ENCODE measurements around the gene SLCO3A1. TPM values are rescaled to one million over a fixed set of nuclear protein-coding genes. Genes with fewer than 3 reads are reported as not detected.

SLCO3A1 gene
- total RNA-seq, 1 donor from 2014 or later, result 56.8 TPM

DNA sequence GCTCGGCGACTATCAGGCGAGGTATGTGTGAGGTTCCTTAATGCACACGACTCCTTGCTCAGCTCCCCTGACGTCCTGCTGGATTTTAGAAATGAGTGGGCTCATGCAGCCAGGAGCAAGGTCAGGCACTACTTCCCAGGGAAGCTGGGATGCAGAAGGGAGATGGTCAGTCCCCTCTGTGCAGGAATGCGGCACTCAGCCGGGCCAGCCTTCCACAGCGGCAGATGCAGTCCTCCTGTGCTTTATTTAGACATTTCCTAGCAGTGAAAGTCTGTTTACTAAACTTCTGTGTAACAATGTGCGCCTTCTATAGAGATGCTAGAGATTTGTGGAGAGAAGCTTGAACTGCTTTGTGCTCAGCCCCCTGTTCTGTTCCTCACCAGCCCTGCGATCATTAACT is 252.1 kb downstream of the SLCO3A1 start:
- Histone ChIP-seq H3K9me3 (replicated peaks) (no peaks in the 10 kb centered on the region), H3K27me3 (ENCODE audit: low read depth) (no peaks in the 10 kb centered on the region), H3K36me3 (peaks cover 18% of the 10 kb centered on the region), H3K4me1 (peaks cover 41% of the 10 kb centered on the region), H3K27ac (replicated peaks) (no peak overlapping the region), H3K4me3 (no peak overlapping the region)
- DNase-seq, result no peak
- intact Hi-C loops (cut with micrococcal nuclease), result no loop called here
- TF ChIP-seq, protein P1, sequence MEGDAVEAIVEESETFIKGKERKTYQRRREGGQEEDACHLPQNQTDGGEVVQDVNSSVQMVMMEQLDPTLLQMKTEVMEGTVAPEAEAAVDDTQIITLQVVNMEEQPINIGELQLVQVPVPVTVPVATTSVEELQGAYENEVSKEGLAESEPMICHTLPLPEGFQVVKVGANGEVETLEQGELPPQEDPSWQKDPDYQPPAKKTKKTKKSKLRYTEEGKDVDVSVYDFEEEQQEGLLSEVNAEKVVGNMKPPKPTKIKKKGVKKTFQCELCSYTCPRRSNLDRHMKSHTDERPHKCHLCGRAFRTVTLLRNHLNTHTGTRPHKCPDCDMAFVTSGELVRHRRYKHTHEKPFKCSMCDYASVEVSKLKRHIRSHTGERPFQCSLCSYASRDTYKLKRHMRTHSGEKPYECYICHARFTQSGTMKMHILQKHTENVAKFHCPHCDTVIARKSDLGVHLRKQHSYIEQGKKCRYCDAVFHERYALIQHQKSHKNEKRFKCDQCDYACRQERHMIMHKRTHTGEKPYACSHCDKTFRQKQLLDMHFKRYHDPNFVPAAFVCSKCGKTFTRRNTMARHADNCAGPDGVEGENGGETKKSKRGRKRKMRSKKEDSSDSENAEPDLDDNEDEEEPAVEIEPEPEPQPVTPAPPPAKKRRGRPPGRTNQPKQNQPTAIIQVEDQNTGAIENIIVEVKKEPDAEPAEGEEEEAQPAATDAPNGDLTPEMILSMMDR (IDR thresholded peaks at IDR 0.05; ENCODE audit: borderline replicate concordance), result no peak

- Histone ChIP-seq H3K27ac (replicated peaks) (no peak overlapping the region), H3K4me3 (no peak overlapping the region), H3K36me3 (peaks cover 18% of the 10 kb centered on the region), H3K27me3 (ENCODE audit: low read depth) (no peaks in the 10 kb centered on the region), H3K4me1 (peaks cover 54% of the 10 kb centered on the region), H3K9me3 (replicated peaks) (no peaks in the 10 kb centered on the region)
- no peak for DNase-seq
- TF ChIP-seq, protein P1 (IDR thresholded peaks at IDR 0.05; ENCODE audit: borderline replicate concordance), result no peak
- intact Hi-C loops (cut with micrococcal nuclease), result no loop called here
Measured at GRCh38 chr15:92107510-92107909, 254.0 kb downstream of the SLCO3A1 start.

- H3K27me3 ChIP-seq (ENCODE audit: low read depth), result no peaks in the 10 kb centered on the region
- peaks cover 14% of the 10 kb centered on the region for H3K36me3 ChIP-seq
- H3K4me1 ChIP-seq, result peaks cover 54% of the 10 kb centered on the region
- H3K9me3 ChIP-seq (replicated peaks), result no peaks in the 10 kb centered on the region
- TF ChIP-seq, protein P1 (IDR thresholded peaks at IDR 0.05; ENCODE audit: borderline replicate concordance), result no peak
- no peak for DNase-seq
- intact Hi-C loops (cut with micrococcal nuclease), result no loop called here
- H3K4me3 ChIP-seq, result no peak overlapping the region
- no peak overlapping the region for H3K27ac ChIP-seq (replicated peaks)
Measured at GRCh38 chr15:92109191-92109873, 255.8 kb downstream of the SLCO3A1 start.

- Histone ChIP-seq H3K27me3 (ENCODE audit: low read depth) (no peaks in the 10 kb centered on the region), H3K9me3 (replicated peaks) (no peaks in the 10 kb centered on the region), H3K27ac (replicated peaks) (no peak overlapping the region), H3K36me3 (peaks cover 5% of the 10 kb centered on the region), H3K4me1 (peaks cover 57% of the 10 kb centered on the region), H3K4me3 (no peak overlapping the region)
- intact Hi-C loops (cut with micrococcal nuclease), result no loop called here
- no peak for DNase-seq
- TF ChIP-seq, protein P1 (IDR thresholded peaks at IDR 0.05; ENCODE audit: borderline replicate concordance), result no peak
Measured at GRCh38 chr15:92111291-92111690, 257.8 kb downstream of the SLCO3A1 start.

GRCh38 chr15:92111751-92112150 is 258.2 kb downstream of the SLCO3A1 start:
- no peaks in the 10 kb centered on the region for H3K27me3 ChIP-seq (ENCODE audit: low read depth)
- H3K4me3 ChIP-seq, result no peak overlapping the region
- H3K27ac ChIP-seq (replicated peaks), result no peak overlapping the region
- no peak for DNase-seq
- TF ChIP-seq, protein P1 (IDR thresholded peaks at IDR 0.05; ENCODE audit: borderline replicate concordance), result no peak
- H3K36me3 ChIP-seq, result peaks cover 1% of the 10 kb centered on the region
- intact Hi-C loops (cut with micrococcal nuclease), result no loop called here
- H3K4me1 ChIP-seq, result peaks cover 57% of the 10 kb centered on the region
- no peaks in the 10 kb centered on the region for H3K9me3 ChIP-seq (replicated peaks)
